ENCODE results near the gene ACOXL. TPM values are rescaled to one million over a fixed set of nuclear protein-coding genes. Genes with fewer than 3 reads are reported as not detected.
"Not testable (repeated sequence)": the region's sequence is repeated elsewhere in the genome, so short reads cannot be mapped to it uniquely, and the experiment has no call there.

ACOXL gene
- total RNA-seq, 1 experiment from 2014 or later = not detected

DNA sequence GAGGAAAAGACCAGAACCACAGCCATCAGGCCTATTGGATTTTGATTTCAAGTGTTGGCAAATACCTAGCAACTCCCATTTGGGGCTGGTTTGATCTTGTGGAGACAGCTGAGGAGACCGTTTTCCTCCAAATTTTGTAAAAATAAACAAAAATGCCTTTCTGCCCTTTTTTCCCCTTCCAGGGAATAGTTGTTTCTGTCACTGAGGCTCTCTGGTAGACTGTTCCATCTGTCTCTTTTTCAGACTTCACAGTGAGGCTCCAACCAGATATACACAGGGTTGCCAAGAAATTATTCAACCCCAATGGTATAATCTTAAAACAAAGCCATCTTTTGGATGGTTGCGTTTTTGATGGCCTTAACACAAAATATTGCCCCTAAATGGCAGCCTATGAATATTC is 115.7 kb downstream of the ACOXL start:
- Histone ChIP-seq H3K27me3 (no peaks in the 10 kb centered on the region), H3K36me3 (no peaks in the 10 kb centered on the region)

DNA sequence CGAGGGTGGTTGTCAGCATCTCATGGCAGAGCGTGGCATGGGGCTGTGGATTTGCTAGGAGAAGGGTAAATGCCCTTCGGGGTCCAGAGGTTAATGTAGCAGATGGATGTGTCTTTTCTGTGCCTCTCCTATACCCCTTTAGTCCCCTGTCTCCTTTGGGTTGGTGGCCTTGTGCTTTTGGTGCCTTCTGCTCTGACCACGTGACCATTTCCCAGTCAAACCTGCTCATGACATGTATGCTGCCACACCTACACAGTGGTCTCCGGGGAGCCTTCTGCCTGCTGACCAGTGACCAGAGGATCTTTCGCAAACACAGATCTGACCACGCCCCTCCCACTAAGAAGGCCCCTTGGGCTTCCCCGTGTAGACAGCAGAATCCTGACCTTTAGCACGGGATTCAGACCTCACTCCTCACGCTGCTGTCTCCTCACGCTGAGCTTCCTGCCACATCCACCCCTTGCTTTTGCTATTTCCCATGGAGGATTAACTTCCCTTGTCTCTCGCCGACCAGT is 116.2 kb downstream of the ACOXL start:
- H3K36me3 ChIP-seq = no peaks in the 10 kb centered on the region
- no peaks in the 10 kb centered on the region for H3K27me3 ChIP-seq
- no peak for DNase-seq
- no peak overlapping the region for H3K4me3 ChIP-seq
- no peaks in the 10 kb centered on the region for H3K9me3 ChIP-seq

More for the DNA sequence above, 115.7 kb downstream of the ACOXL start:
- DNase-seq = no peak
- H3K9me3 ChIP-seq = no peaks in the 10 kb centered on the region
- H3K4me3 ChIP-seq = no peak overlapping the region

DNA sequence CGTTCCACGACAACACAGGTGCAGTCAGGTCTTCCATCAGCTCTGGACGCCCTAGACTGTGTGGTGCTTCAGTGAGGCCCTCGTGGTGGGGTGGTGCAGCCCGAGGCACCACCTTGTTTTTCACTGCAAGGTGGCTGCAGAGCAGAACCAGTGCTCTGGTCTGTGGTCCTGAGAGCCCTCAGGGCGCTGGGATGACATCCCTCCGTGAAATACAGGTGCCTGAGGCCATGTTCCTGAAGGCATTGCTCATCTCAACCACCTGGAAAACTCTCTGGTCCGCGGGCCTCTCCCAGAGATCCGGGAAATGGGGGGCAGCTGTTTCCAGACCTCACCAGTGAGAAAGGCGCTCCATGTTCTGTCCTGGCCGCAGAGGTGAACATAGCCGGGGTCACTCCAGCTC is 119.2 kb downstream of the ACOXL start:
- H3K36me3 ChIP-seq = no peaks in the 10 kb centered on the region
- H3K27me3 ChIP-seq = no peaks in the 10 kb centered on the region
- H3K9me3 ChIP-seq = no peaks in the 10 kb centered on the region
- H3K4me3 ChIP-seq = no peak overlapping the region
- no peak for DNase-seq

DNA sequence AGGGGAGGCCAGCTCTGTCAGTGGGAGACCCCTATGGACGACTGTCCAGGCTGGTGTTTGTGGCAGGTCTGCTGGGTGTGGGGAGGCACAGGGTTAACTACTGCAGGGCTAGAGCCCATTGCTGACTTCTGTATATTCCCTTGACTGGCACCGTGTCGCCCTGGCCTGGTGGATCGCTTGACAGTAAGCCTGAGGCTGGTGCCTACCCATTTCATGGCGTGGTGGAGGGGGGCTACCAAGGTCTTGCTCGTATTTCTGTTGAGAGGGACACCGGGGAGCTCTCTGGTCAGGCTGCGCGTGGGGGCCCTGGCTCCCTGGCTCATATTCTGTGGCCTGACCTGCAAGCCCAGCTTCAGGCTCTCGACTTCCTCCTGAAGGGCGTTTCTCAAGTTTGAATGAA is 119.7 kb downstream of the ACOXL start:
- H3K36me3 ChIP-seq = no peaks in the 10 kb centered on the region
- H3K27me3 ChIP-seq = no peaks in the 10 kb centered on the region
- no peaks in the 10 kb centered on the region for H3K9me3 ChIP-seq
- H3K4me3 ChIP-seq = no peak overlapping the region
- DNase-seq = no peak

DNA sequence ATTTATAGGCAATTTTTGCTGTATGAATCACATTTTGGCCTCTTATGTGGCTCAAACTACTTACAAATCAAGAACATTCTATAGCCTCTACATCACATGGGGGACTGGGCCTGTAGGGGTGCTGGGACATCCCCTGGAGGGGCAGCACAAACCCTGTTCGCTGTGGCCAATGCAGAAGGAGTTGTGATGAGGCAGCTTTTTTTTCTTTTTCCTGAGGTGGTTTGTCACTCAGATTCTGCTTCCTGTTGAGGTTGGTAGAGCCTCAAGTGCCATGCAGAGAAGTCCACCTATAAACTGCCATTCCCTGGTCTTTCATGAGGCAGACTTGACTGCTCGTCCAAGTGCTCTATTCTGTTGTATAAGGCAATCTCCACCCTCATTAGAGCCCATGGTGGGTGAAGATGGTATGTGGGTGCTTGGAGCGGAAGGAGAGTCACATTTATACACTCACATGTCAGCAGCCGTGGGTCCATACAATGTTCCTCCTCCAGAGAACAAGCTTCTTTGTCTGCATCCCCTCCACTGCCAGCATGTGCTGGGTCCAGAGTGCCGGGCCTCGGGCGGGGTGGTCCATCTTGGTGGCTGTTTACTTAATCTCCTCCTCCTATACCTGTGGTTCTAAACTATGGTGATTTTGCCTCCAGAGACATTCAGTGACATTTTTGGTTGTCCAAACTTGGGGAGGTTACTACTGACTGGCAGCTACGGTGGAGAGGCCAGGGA is 120.3 kb downstream of the ACOXL start:
- Histone ChIP-seq H3K27me3 (no peaks in the 10 kb centered on the region), H3K36me3 (no peaks in the 10 kb centered on the region), H3K4me3 (no peak overlapping the region), H3K9me3 (no peaks in the 10 kb centered on the region)
- DNase-seq = no peak

DNA sequence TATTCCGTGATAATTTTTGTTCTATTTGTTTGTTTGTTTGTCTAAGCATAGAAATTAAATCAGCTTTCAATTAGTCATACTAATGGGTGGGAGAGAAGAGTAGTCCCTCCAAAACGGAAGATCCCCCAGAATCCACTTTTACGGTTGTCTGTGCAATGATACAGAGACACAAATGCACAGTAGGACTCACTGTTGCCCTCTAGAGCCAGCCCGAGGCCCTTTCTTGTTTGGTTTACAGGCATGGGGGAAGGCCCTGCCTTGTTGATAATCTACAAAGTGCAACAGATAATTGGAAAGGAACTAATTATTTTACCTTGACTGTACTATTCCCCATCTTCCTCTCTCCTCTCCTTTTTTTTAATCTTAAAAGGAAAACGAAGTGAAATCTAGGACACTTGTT is 121.1 kb downstream of the ACOXL start:
- DNase-seq = peak; percentile 27
- H3K9me3 ChIP-seq = no peaks in the 10 kb centered on the region
- no peak overlapping the region for H3K4me3 ChIP-seq
- no peaks in the 10 kb centered on the region for H3K36me3 ChIP-seq
- H3K27me3 ChIP-seq = peaks cover 7% of the 10 kb centered on the region; the same call in 1 of the 2 replicates

DNA sequence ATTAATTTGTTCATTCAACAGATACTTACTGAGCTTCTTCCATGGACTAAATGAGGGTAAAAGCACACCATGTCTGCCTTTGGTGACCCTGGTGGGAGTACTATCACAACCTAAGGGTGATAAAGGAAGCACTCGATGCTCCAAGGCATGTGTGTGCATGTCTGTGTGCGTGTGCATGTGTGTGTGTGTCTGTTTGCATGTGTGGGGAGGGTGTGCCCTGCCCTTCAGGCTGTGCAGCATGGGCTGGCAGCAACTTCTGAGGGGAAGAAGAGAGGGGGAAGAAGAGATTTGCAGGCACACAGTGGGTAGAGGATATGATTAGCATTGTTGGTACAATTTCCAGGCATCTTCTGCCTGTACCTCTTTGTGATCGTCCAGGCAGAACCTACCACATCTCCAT is 121.6 kb downstream of the ACOXL start:
- Histone ChIP-seq H3K4me3 (no peak overlapping the region), H3K27me3 (peaks cover 7% of the 10 kb centered on the region; the same call in 1 of the 2 replicates), H3K9me3 (no peaks in the 10 kb centered on the region), H3K36me3 (no peaks in the 10 kb centered on the region)
- DNase-seq = no peak

DNA sequence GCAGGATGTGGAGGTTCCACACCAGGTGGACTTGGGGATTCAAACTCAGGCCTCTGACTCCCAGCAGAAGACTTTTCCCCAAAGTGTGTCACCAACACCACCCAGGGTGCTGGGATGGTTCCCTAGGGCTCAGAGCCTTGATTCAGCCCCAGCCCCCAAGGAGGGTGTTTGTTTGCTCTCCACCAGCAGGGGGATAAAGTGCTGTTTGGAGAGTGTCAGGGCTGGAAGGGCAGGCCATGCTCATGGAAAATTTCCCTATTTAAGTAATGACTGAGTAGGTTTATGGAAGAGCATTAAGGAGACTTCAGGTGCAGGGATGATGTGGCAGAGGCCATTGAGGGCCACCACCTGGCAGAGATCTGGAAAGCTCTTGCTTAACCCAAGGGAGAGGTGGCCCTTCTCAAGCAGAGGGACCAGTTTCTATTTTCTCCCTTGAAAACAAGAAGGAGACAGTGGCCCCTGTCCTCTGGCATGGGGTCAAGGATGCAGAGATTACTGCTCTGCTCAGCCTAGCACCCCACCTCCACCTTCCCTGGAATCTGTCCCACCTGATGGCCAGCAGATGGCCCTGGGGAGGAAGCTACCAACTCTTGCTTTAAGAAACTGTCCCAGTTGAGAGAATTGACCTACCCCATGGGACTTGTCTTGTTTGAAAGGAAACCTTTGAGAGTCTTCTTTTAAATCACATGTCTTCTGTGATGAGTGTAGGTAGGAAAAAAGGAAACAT is 122.1 kb downstream of the ACOXL start:
- Histone ChIP-seq H3K4me3 (no peak overlapping the region), H3K9me3 (no peaks in the 10 kb centered on the region), H3K36me3 (no peaks in the 10 kb centered on the region), H3K27me3 (peaks cover 7% of the 10 kb centered on the region; the same call in 1 of the 2 replicates)
- DNase-seq = no peak

DNA sequence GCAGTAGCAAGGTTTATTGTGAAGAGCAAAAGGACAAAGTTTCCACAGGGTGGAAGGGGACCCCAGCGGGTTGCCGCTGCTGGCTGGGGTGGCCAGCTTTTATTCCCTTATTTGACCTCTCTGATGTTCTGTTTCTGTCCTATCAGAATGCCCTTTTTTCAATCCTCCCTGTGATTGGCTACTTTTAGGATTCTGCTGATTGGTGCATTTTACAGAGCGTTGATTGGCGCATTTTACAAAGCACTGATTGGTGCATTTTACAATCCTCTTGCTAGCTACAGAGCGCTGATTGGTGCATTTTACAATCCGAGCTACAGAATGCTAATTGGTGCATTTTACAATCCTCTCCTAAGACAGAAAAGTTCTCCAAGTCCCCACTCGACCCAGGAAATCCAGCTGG is 123.5 kb downstream of the ACOXL start:
- not testable (repeated sequence) for H3K27me3 ChIP-seq, DNase-seq, H3K9me3 ChIP-seq, H3K36me3 ChIP-seq, H3K4me3 ChIP-seq

DNA sequence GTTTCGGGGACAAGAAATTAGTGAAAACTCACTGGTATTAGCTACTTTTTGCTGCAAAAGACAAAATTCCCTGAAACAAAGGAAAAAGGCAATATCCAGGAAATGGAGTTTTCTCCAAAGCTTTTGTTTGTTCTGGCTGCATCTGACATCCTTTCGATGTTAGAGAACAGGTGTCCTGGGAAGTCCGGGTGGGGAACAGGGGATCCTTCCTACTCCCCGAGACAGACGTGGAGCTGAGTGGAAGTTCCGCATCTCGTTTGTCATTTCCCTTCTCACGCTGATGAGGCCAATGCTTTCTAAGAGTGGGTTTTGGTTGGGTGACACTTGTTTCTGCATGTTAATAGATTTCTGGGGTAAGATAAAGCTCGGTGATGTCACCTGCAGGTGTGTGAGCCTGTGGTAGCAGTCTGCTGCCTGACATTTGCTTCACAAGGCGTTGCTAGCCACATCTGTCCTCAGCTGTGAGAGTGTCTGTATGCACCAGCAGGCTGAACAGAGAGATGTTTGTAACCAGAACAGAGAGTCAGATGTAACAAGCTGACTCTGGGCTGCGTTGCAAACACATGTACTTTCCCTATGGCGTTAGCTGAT is 125.9 kb downstream of the ACOXL start:
- Histone ChIP-seq H3K4me3 (no peak overlapping the region), H3K27me3 (peaks cover 18% of the 10 kb centered on the region), H3K36me3 (no peaks in the 10 kb centered on the region), H3K9me3 (no peaks in the 10 kb centered on the region)
- DNase-seq = no peak

DNA sequence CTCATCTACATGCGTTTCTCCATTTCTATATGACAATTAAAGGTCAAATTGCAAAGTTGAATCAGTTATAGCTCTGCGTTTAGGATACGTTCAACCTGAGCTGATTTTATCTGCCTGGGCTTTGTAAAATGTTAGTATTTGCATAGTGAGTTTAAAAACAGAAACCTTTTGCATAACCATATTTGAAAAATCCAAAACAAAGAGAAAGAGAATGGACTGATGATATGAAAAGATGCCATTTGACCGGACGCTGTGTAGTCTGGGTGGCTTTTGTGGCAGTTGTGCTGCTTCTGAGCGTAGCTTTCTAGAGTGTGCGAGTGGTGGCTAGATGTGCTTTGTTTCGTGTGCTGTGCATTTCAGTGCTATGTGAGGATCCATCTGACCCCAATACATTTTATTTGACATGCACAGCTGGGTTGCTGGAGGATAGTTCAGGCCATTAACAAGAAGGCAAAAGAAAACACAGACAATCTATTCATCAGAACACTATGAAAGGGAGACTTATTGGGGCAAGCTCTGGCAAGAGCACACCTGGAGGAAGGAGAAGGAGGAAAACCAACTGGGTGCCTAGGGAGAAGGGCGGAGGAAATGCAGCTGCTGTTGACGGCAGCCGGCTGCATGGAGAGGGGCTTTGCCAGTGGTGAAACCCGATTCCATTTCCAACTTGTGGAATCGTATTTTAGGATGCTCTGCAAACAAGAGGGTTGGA is 126.8 kb downstream of the ACOXL start:
- Histone ChIP-seq H3K4me3 (no peak overlapping the region), H3K9me3 (no peaks in the 10 kb centered on the region), H3K27me3 (peaks cover 18% of the 10 kb centered on the region), H3K36me3 (no peaks in the 10 kb centered on the region)
- DNase-seq = no peak

DNA sequence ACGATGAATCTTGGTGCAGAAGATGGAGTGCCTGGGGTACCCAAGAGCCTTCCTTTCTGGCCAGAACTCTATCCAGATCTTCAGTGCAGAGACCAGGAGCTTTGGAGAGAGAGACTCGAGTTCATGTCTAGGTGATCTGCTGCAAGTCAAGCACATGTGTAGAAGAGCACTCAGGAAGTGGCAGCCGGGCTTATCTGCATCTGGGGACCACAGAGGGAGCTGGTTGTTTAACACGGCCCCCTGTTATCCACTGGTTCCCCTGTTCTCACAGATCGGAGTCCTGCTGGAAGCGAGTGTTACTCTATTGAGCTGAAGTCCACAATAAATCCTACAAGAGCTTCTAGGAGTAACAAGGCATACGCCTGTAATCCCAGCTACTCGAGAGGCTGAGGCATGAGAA is 128.3 kb downstream of the ACOXL start:
- peaks cover 18% of the 10 kb centered on the region for H3K27me3 ChIP-seq
- no peaks in the 10 kb centered on the region for H3K36me3 ChIP-seq
- H3K9me3 ChIP-seq = no peaks in the 10 kb centered on the region
- no peak for DNase-seq
- no peak overlapping the region for H3K4me3 ChIP-seq

DNA sequence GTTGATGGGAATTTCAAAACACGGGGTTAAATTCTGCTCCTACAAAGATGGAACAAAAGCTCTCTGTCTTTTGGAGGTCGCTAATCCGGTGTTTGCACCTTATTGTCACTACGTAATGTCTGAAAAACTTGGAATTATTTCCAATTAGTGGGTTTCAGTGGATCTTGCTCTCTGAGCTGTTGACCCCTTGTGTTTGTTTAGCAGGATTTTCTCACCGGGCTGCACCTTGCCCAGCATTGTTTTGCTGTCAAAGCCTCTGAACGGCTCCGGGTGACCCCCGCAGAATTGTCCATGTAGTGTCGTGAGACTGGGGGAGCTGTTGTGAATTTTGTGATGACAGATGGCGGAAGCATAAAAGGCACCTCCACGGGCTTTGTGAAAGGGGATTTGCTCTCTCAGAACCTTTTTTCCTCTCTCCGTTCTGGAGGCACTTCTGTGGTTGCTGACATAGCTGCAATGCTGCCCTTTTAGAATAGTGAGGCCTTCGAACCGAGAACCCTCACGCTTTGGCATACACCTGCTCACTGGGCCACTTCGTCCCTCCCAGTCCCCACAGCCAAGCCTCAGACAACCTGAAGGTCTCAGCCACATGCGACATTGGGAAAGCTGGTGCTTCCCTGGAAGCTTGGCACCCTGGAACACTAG is 129.4 kb downstream of the ACOXL start:
- no peak for DNase-seq
- Histone ChIP-seq H3K27me3 (peaks cover 18% of the 10 kb centered on the region), H3K36me3 (no peaks in the 10 kb centered on the region)

DNA sequence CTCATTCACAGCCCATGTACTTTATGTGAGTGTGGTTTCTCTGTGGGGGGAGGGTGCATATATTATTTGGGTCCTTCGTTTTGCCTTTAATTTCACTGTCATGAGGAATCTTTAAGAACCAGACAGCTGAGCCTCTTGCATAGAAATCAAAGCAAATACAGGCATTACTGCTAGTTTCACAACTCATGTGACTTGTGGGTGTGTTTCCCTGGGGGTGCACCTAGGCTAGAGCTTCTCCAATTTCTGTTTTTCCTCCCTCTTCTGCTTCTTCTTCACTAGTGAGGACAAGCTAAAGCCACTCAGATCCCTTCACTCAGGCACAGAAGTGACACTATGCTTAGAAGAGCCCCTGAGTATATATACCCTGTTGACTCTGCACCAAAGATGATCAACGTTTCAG is 131.4 kb downstream of the ACOXL start:
- Histone ChIP-seq H3K27me3 (peaks cover 11% of the 10 kb centered on the region), H3K36me3 (no peaks in the 10 kb centered on the region), H3K9me3 (no peaks in the 10 kb centered on the region), H3K4me3 (no peak overlapping the region)
- DNase-seq = no peak

More for the DNA sequence above, 129.4 kb downstream of the ACOXL start:
- Histone ChIP-seq H3K9me3 (no peaks in the 10 kb centered on the region), H3K4me3 (no peak overlapping the region)

DNA sequence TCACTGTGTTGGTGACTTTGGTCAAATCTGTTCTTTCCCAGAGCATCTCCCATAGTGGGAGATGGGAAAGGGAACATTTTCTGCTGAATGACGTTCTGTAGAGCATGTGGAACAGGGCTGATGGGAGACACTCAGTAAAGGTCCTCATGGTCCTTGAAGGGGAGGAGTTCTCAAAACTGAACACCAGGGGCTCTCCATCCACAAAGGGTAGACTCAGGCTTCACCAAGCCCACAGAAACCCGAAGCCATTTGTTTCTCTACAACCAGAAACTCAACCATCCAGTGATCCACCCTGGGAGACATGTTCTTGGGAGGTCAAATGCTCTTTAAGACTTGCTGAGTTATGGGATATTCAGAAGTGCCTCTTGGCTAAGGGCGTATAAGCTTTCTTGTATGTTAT is 131.8 kb downstream of the ACOXL start:
- Histone ChIP-seq H3K9me3 (no peaks in the 10 kb centered on the region), H3K36me3 (no peaks in the 10 kb centered on the region), H3K27me3 (peaks cover 11% of the 10 kb centered on the region), H3K4me3 (no peak overlapping the region)
- DNase-seq = no peak

DNA sequence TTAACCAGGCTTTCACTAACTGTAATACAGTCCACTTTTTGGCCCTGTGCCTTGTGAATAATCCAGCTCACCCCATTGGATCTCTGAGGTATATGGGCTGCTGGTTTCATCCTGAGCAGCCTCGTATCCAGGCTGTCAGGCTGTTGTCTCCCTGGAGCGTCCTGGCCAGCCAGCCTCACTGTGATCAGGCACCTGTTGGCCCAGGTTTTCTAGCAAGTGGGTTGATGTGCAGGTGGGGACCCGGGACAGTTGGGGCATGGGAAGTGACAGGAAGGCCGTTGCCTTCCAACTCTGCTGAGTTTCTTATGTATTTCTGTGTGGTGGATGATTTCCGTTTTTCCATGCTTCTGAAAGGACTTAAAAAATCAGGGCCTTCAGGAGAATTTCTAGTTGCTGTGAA is 132.4 kb downstream of the ACOXL start:
- DNase-seq = no peak

More for the DNA sequence above, 132.4 kb downstream of the ACOXL start:
- Histone ChIP-seq H3K36me3 (no peaks in the 10 kb centered on the region), H3K27me3 (peaks cover 11% of the 10 kb centered on the region), H3K4me3 (no peak overlapping the region), H3K9me3 (no peaks in the 10 kb centered on the region)
